Purkinje cell (primary cell): ENCODE data around the gene EPC1. TPM values are rescaled to one million over a fixed set of nuclear protein-coding genes. Genes with fewer than 3 reads are reported as not detected.

Experiments used
- polyA plus RNA-seq: library from polyadenylated mRNA; unstranded; fragments of >200 nt; fragmentation: Nextera tagmentation; gene quantifications from 2 replicates; pipeline ENCODE4 v1.2.1, GENCODE V29; 2014

Gene EPC1, protein sequence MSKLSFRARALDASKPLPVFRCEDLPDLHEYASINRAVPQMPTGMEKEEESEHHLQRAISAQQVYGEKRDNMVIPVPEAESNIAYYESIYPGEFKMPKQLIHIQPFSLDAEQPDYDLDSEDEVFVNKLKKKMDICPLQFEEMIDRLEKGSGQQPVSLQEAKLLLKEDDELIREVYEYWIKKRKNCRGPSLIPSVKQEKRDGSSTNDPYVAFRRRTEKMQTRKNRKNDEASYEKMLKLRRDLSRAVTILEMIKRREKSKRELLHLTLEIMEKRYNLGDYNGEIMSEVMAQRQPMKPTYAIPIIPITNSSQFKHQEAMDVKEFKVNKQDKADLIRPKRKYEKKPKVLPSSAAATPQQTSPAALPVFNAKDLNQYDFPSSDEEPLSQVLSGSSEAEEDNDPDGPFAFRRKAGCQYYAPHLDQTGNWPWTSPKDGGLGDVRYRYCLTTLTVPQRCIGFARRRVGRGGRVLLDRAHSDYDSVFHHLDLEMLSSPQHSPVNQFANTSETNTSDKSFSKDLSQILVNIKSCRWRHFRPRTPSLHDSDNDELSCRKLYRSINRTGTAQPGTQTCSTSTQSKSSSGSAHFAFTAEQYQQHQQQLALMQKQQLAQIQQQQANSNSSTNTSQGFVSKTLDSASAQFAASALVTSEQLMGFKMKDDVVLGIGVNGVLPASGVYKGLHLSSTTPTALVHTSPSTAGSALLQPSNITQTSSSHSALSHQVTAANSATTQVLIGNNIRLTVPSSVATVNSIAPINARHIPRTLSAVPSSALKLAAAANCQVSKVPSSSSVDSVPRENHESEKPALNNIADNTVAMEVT
- 10.5 and 11.3 TPM in 2 replicates for polyA plus RNA-seq

DNA sequence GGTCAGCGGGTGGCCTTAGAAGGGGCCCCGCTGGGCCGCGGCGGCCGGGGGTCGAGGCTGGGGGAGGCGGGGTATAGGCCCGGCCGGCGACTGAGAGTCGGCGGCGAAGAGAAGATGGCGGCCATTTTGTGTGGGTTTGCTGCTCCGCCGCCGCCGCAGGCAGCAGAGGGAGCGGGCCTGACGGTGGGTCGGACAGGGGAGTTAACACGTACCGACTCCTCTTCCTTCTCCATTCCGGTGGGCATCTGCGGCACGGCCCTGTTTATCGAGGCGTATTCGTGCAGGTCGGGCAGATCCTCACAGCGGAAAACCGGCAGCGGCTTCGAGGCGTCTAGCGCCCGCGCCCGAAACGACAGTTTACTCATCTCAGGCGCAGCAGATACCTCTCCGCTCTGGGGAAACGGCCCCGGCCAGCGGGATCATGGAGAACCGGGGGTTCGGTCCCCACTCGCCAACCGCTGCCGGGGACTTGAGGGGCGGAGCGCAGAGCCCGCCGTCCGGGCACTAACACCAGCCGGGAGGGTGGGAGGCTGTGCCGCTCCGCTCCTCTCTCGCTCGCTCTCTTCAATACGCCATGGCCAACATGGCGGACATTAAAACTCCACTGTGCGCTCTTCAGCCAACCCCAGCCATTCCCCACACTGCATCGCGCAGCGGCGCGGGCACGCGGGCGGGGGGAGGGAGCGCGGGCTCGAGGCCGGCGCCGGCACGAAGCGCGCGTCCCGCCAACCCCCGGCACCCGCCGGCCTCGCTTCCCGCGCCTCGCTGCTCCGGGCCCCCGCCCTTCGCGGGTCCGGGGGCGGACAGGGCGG lies at the start of gene EPC1:
TSS of gene EPC1 (minus strand) at position 608 of the 812 bp plus-strand sequence. CDS start at position 365, 243 bp downstream.

Other genes starting within 250 kb of the EPC1 start
- gene CCDC7, start 99.0 kb upstream of the EPC1 start, polyA plus RNA-seq = 9.8 and 13.4 TPM in 2 replicates